ENCODE results near the gene MYBPC2. TPM values are rescaled to one million over a fixed set of nuclear protein-coding genes. Genes with fewer than 3 reads are reported as not detected.

Gene MYBPC2
- total and polyA plus RNA-seq, 9 of the 15 experiments (the other 6 are each of a cell fraction or from before 2014, with no cell fraction given) = 0.01 to 0.14 (median 0.04) TPM; not detected in 6

DNA sequence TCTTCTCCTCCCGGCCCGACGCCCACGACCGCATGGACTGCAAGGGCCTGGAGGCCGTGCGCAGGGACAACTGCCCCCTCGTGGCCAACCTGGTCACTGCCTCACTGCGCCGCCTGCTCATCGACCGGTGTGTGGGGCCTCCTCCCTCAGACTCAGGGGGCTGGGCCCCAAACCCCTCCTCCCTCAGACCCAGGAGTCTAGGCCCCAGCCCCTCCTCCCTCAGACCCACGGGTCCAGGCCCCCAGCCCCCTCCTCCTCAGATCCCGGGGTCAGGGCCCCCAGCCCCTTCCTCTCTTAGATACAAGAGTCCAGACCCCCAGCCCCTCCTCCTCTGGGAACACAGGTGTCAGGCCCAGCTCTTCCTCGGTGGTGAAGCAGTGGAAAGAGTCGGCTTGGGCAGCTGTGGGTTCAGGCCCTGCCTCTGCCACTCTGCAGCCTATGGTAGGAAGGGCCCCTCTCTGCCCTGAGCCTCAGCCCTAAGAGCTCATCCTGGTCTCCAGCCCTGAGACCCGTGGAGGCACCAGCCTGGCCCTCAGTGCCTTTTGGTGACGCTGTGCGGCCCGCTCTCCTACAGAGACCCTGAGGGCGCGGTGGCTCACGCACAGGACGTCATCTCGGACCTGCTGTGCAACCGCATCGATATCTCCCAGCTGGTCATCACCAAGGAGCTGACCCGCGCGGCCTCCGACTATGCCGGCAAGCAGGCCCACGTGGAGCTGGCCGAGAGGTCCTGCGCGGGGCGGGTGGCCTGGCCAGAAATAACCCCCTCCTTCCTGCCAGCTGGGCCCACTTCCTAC, 17.6 kb upstream of the MYBPC2 start (continued):
- TF ChIP-seq GABPA (tag; conservative IDR thresholded peaks at IDR 0.05; ENCODE audit: low read depth) (no peak), ZNF717 (CRISPR knock-in tag; IDR thresholded peaks at IDR 0.05) (no peak), EP300 (IDR thresholded peaks at IDR 0.05; ENCODE audit: low read length) (no peak), NFIX (CRISPR knock-in tag; IDR thresholded peaks at IDR 0.05; ENCODE audit: low read depth) (no peak), GATAD2A (IDR thresholded peaks at IDR 0.05) (peak; percentile 55; the same call in 1 of the 2 replicates), POU5F1 (IDR thresholded peaks at IDR 0.05; ENCODE audit: borderline replicate concordance, low read depth, low read length, partially characterized antibody) (no peak), CBX1 (IDR thresholded peaks at IDR 0.05; ENCODE audit: low read depth) (peak; percentile 56; the same call in 1 of the 2 replicates), JUND (IDR thresholded peaks at IDR 0.05; ENCODE audit: borderline replicate concordance, low read depth, low read length) (peak; percentile 53; the same call in 1 of the 2 replicates), JUND (tag; IDR thresholded peaks at IDR 0.05; ENCODE audit: borderline replicate concordance, low read depth, low read length) (no peak; the same call in 2 of the 3 replicates), MCM3 (IDR thresholded peaks at IDR 0.05) (no peak), MYC (IDR thresholded peaks at IDR 0.05; ENCODE audit: low read depth, low read length) (peak; percentile 98), MYC (CRISPR knock-in tag; IDR thresholded peaks at IDR 0.05; ENCODE audit: borderline replicate concordance, low read depth) (no peak), ZNF263 (CRISPR knock-in tag; IDR thresholded peaks at IDR 0.05; ENCODE audit: borderline replicate concordance) (no peak), SP1 (CRISPR knock-in tag; IDR thresholded peaks at IDR 0.05) (peak; percentile 70), NCOA2 (IDR thresholded peaks at IDR 0.05; ENCODE audit: partially characterized antibody in 2 of 2) (no peak), ZNF316 (IDR thresholded peaks at IDR 0.05) (no peak), STAG1 (CRISPR knock-in tag; IDR thresholded peaks at IDR 0.05; ENCODE audit: borderline replicate concordance) (no peak), ZC3H11A (IDR thresholded peaks at IDR 0.05; ENCODE audit: low read depth, low read length) (no peak)
- TF ChIP-seq, protein P1, sequence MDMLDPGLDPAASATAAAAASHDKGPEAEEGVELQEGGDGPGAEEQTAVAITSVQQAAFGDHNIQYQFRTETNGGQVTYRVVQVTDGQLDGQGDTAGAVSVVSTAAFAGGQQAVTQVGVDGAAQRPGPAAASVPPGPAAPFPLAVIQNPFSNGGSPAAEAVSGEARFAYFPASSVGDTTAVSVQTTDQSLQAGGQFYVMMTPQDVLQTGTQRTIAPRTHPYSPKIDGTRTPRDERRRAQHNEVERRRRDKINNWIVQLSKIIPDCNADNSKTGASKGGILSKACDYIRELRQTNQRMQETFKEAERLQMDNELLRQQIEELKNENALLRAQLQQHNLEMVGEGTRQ (CRISPR knock-in tag; IDR thresholded peaks at IDR 0.05) = no peak
- TF ChIP-seq, protein P2, sequence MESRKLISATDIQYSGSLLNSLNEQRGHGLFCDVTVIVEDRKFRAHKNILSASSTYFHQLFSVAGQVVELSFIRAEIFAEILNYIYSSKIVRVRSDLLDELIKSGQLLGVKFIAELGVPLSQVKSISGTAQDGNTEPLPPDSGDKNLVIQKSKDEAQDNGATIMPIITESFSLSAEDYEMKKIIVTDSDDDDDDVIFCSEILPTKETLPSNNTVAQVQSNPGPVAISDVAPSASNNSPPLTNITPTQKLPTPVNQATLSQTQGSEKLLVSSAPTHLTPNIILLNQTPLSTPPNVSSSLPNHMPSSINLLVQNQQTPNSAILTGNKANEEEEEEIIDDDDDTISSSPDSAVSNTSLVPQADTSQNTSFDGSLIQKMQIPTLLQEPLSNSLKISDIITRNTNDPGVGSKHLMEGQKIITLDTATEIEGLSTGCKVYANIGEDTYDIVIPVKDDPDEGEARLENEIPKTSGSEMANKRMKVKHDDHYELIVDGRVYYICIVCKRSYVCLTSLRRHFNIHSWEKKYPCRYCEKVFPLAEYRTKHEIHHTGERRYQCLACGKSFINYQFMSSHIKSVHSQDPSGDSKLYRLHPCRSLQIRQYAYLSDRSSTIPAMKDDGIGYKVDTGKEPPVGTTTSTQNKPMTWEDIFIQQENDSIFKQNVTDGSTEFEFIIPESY (CRISPR knock-in tag; IDR thresholded peaks at IDR 0.05) = no peak
- TF ChIP-seq, protein P3, sequence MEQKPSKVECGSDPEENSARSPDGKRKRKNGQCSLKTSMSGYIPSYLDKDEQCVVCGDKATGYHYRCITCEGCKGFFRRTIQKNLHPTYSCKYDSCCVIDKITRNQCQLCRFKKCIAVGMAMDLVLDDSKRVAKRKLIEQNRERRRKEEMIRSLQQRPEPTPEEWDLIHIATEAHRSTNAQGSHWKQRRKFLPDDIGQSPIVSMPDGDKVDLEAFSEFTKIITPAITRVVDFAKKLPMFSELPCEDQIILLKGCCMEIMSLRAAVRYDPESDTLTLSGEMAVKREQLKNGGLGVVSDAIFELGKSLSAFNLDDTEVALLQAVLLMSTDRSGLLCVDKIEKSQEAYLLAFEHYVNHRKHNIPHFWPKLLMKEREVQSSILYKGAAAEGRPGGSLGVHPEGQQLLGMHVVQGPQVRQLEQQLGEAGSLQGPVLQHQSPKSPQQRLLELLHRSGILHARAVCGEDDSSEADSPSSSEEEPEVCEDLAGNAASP (IDR thresholded peaks at IDR 0.05) = no peak

Data from K562 (cell line).